ENCODE data around the gene KLHL30.

KLHL30 gene

DNA sequence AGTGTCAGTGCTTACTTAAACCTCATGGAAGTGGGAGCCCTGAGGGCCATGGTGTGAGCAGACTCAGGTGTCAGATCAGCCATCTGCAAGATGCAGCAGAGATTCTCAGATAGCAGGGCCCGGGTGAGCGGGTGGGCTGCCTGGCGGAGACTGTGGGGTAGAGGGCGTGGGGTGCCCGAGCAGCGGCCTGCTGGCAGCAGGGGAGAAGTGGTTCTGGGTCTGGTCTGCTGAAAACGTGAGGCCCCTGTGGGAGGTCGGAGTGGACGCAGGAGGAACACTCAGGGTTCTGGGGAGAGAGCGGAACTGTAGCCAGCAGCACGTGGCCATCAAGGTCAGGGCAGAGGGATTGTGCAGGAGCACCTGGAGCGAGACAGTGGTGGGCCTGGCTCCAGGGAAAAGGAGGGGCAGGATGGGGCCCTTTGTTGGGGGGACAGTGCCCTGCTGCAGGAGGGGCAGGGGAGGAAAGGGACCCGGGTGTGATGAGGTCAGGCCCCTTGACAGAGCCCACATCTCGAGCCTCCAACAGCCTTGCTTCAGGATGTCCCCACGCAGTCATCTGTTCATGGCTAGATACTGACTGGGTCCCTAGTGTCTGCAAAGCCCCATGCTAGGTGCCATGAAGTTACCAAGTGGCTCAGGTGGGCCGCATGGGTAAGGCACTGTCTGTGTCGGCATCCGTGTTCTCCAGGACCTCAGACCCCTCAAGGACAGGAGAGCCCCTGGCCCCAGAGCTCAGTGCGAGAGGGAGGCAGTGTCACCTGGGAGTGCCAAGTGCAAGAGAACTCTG, 41.1 kb upstream of the KLHL30 start:
- Histone ChIP-seq H3K36me3 (ENCODE audit: insufficient read depth, low read length) (no peaks in the 10 kb centered on the region), H3K27ac (ENCODE audit: low read depth, low read length) (no peak overlapping the region), H2AFZ (ENCODE audit: low read length, unreplicated experiment) (no peak overlapping the region), H3K4me1 (ENCODE audit: control insufficient read depth, insufficient read depth, low read length, unreplicated experiment) (no peaks in the 10 kb centered on the region), H3K79me2 (ENCODE audit: control insufficient read depth, insufficient read depth, low read length, unreplicated experiment) (no peaks in the 10 kb centered on the region), H3K4me3 (ENCODE audit: low read depth, low read length) (no peak overlapping the region), H3K27me3 (ENCODE audit: insufficient read depth, low read length) (no peaks in the 10 kb centered on the region)

DNA sequence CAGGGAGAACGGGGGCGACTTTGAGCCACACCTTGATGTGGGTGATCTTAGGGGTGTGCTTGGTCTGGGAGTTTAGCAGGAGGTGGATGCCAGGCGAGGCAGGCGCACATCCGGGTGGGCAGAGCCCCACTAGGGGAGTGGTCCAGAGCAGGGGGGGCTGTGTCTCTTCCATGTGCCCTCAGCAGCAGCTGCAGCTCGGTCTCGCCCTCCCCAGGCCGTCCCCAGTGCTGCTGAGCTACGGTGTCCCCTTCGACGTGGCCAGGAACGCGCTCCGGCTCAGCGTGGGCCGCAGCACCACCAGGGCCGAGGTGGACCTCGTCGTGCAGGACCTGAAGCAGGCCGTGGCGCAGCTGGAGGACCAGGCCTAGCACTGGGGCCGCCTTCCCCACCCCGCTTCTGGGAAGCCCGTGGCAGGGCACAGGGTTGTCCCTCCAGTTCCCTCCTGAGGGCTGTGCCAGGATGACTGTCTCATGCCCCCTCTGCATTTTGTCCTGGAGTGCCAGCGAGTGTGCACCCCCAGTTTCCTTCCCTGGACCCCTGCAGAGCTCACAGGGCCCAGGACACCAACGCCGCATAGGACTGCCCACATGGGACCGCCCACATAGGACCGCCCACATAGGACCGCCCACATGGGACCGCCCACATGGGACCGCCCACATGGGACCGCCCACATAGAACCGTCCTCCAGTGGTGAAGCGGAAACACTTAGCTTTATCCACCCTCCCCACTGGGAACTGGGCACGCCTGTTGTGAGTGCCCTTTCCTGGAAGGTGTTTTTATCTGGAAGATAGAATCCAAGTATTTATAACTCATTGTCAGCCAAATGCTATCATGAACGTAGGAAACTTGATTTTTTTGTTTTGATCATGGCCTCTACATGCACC, 40.2 kb upstream of the KLHL30 start:
- no peak overlapping the region for H3K4me3 ChIP-seq (ENCODE audit: low read depth, low read length)
- no peak overlapping the region for H3K27ac ChIP-seq (ENCODE audit: low read depth, low read length)
- H3K79me2 ChIP-seq (ENCODE audit: control insufficient read depth, insufficient read depth, low read length, unreplicated experiment), result no peaks in the 10 kb centered on the region
- no peak overlapping the region for H2AFZ ChIP-seq (ENCODE audit: low read length, unreplicated experiment)
- no peaks in the 10 kb centered on the region for H3K27me3 ChIP-seq (ENCODE audit: insufficient read depth, low read length)
- H3K4me1 ChIP-seq (ENCODE audit: control insufficient read depth, insufficient read depth, low read length, unreplicated experiment), result no peaks in the 10 kb centered on the region
- H3K36me3 ChIP-seq (ENCODE audit: insufficient read depth, low read length), result no peaks in the 10 kb centered on the region

DNA sequence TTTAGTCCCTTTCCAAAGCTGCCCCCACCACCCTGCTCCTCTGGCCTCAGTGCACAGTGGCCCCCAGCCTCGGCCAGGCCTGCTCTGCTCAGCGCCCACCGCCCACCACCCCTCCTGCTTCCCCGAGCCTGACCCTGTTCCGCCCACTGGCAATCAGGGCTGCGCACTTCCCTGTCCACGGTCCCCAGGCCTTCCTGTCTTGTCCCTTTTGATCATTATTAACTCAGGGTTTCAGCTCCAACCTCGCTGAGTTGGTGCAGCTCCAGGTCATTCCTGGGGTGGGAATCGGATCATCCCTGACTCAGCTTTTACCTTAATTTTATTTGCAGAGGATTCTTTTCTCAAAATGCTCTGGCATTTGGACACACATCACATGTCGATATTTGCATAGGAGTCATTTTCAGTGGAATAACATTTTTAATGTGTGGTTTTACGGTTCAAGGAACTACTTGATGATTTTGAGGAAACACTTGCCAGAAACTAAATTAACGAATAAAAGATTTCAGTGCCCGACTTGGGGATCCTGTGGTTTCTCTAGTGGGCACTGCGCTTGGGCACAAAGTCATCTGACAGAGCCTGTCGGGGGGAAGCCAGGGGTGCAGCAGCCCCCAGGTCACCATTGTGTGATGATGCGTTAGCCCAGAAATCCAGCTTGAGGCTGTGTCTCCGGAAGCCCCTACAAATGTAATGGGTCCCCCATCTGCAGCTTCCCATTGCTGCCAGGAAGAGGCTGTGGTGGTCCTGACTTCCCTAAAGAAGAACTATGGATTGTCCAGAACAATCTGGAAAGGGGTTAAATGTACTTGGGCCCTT, 39.4 kb upstream of the KLHL30 start:
- no peaks in the 10 kb centered on the region for H3K27me3 ChIP-seq (ENCODE audit: insufficient read depth, low read length)
- H2AFZ ChIP-seq (ENCODE audit: low read length, unreplicated experiment), result no peak overlapping the region
- no peaks in the 10 kb centered on the region for H3K36me3 ChIP-seq (ENCODE audit: insufficient read depth, low read length)
- H3K27ac ChIP-seq (ENCODE audit: low read depth, low read length), result no peak overlapping the region
- H3K79me2 ChIP-seq (ENCODE audit: control insufficient read depth, insufficient read depth, low read length, unreplicated experiment), result no peaks in the 10 kb centered on the region
- no peaks in the 10 kb centered on the region for H3K4me1 ChIP-seq (ENCODE audit: control insufficient read depth, insufficient read depth, low read length, unreplicated experiment)
- H3K4me3 ChIP-seq (ENCODE audit: low read depth, low read length), result no peak overlapping the region

DNA sequence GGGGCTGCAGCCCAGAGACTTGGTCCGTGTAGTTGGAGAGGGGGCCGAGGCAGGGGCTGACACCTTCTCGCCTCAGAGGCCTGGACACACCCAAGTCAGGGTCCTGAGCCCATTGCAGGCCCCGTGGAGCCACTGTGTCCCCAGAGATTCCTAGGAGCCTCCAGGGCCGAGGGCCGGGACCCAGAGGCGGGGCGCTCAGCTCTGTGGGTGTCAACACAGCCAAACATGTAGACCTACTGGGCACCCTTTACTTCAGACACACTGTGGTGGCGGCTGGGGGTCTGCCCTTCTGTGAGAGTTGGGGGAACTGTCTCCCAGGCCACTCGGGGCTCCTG, 38.8 kb upstream of the KLHL30 start:
- no peaks in the 10 kb centered on the region for H3K79me2 ChIP-seq (ENCODE audit: control insufficient read depth, insufficient read depth, low read length, unreplicated experiment)
- no peak overlapping the region for H3K4me3 ChIP-seq (ENCODE audit: low read depth, low read length)
- H3K36me3 ChIP-seq (ENCODE audit: insufficient read depth, low read length), result no peaks in the 10 kb centered on the region
- H3K4me1 ChIP-seq (ENCODE audit: control insufficient read depth, insufficient read depth, low read length, unreplicated experiment), result no peaks in the 10 kb centered on the region
- H3K27me3 ChIP-seq (ENCODE audit: insufficient read depth, low read length), result no peaks in the 10 kb centered on the region
- H3K27ac ChIP-seq (ENCODE audit: low read depth, low read length), result no peak overlapping the region
- H2AFZ ChIP-seq (ENCODE audit: low read length, unreplicated experiment), result no peak overlapping the region

DNA sequence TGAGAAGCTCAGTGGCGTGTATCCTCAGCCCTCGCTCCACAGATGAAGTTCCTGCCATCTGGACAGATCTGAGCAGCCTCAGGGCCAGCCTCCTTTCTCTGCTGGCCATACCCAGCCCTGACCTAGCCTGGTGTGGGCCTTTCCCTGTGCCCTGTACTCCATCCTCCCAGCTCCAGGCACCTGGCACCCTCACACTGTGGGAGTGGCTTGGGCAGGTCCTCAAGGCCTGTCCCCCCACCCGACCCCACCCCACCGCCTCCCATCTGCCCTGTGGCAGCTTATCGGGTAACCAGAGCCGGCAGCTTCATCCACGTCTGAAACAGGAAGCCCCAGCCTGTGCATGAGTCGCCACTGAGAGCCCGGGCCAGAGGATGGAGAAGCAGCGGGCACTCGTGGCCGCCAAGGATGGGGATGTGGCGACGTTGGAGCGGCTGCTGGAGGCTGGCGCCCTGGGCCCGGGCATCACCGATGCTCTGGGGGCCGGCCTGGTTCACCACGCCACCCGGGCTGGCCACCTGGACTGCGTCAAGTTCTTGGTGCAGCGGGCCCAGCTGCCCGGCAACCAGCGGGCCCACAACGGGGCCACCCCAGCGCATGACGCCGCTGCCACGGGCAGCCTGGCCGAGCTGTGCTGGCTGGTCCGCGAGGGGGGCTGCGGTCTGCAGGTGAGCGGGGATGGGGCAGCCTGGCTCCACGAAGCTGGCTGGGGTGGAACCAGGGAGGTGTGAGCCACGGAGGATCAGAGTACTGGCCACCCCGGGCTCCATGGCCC, 38.2 kb upstream of the KLHL30 start, which contains the start of gene ESPNL:
Gene ESPNL (plus strand): TSS at position 292 of the 772 bp plus-strand sequence. CDS start 80 bp downstream, at position 372.
- no peaks in the 10 kb centered on the region for H3K79me2 ChIP-seq (ENCODE audit: control insufficient read depth, insufficient read depth, low read length, unreplicated experiment)
- no peaks in the 10 kb centered on the region for H3K4me1 ChIP-seq (ENCODE audit: control insufficient read depth, insufficient read depth, low read length, unreplicated experiment)
- no peaks in the 10 kb centered on the region for H3K36me3 ChIP-seq (ENCODE audit: insufficient read depth, low read length)
- H2AFZ ChIP-seq (ENCODE audit: low read length, unreplicated experiment), result no peak within 1 kb of the TSS
- H3K27ac ChIP-seq (ENCODE audit: low read depth, low read length), result no peak within 1 kb of the TSS
- no peak within 1 kb of the TSS for H3K4me3 ChIP-seq (ENCODE audit: low read depth, low read length)
- H3K27me3 ChIP-seq (ENCODE audit: insufficient read depth, low read length), result no peaks in the 10 kb centered on the region

DNA sequence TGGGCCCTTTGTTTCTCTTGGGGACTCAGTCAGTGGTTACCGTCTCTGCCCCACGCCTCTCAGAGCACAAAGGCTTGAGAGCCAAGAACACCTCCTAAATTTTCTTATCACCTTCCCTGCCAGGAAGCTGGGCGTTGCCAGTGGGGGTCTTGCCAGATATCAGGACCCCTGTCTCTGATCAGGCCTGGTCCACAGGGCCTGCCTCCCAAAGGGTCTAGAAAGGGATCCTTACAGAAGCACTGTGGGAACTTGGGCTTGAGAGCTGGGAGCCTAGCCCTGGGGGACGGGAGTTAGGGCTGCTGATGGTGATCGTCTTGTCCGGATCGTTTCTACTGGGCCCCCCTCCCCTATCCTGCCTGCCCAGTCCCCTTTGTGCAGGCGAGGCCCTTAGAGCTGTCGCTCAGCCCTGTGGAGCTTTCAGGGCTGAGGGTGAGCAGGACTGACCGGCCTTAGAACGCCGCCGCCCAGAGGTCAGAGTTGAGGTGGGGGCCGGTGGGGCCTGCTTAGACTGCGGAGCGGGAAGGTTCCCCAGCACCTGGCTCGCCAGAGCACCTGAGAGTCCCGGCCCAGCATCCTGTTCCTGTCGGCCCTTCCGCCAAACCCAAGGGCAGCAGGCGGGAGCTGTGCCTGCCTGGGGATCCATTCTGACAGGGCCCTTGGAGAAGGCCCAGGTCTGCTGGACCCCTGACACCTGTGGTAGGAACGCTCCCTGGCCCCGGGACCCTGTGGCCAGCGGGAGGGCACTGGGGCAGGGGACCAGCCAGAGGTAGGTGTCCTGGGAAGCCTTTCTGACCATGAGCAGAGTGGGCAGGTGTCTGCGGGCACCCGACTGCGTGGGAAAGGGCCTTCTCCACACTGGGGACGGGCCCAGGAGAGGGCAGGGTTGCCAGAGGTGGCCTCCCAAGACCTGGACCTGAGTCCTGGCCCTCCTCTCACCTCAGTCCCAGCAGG, 37.4 kb upstream of the KLHL30 start:
- Histone ChIP-seq H3K79me2 (ENCODE audit: control insufficient read depth, insufficient read depth, low read length, unreplicated experiment) (no peaks in the 10 kb centered on the region), H3K36me3 (ENCODE audit: insufficient read depth, low read length) (no peaks in the 10 kb centered on the region), H3K27ac (ENCODE audit: low read depth, low read length) (no peak overlapping the region), H3K27me3 (ENCODE audit: insufficient read depth, low read length) (no peaks in the 10 kb centered on the region), H2AFZ (ENCODE audit: low read length, unreplicated experiment) (no peak overlapping the region), H3K4me3 (ENCODE audit: low read depth, low read length) (no peak overlapping the region), H3K4me1 (ENCODE audit: control insufficient read depth, insufficient read depth, low read length, unreplicated experiment) (no peaks in the 10 kb centered on the region)

DNA sequence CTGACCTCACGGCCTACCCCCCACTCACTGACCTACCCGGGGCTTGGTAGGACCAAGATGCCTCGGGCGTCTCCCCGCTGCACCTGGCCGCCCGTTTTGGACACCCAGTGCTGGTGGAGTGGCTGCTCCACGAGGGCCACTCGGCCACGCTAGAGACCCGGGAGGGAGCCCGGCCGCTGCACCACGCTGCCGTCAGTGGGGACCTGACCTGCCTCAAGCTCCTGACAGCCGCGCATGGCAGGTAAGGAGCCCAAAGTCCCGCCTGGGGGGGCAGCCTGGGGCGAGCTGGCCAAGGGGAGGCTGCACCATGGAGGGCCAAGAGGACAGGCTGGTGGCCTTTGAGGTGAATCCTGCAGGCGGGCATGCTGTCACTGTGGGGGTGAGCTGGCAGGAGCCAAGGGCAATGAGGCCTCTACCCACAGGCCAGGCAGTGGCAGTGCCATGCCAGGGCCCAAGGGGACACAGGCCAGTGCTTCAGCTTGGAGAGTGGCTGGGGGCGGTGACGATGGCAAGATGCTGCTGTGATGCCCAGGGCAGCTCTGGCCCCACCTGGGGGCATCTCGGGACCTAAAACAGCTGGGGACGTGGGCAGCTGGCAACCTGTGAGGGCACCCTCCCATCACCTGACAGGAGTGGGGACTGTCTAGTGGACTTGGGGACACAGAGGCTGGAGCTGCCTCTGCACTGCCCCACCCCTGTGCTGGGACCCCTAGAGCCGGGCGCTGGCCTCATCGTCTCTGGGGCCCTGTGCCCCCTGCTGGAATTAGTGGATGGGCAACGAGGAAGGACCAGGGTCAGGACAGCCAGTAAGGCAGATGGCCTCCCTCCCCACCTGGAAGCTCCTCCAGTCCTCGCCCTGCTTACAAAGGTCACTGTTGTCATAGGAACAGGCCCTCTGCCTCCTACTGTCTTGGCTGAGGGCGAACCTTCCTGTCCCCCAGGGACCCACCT, 36.3 kb upstream of the KLHL30 start:
- H3K4me3 ChIP-seq (ENCODE audit: low read depth, low read length), result no peak overlapping the region
- no peaks in the 10 kb centered on the region for H3K36me3 ChIP-seq (ENCODE audit: insufficient read depth, low read length)
- H2AFZ ChIP-seq (ENCODE audit: low read length, unreplicated experiment), result no peak overlapping the region
- H3K27ac ChIP-seq (ENCODE audit: low read depth, low read length), result no peak overlapping the region
- no peaks in the 10 kb centered on the region for H3K27me3 ChIP-seq (ENCODE audit: insufficient read depth, low read length)
- no peaks in the 10 kb centered on the region for H3K4me1 ChIP-seq (ENCODE audit: control insufficient read depth, insufficient read depth, low read length, unreplicated experiment)
- no peaks in the 10 kb centered on the region for H3K79me2 ChIP-seq (ENCODE audit: control insufficient read depth, insufficient read depth, low read length, unreplicated experiment)

DNA sequence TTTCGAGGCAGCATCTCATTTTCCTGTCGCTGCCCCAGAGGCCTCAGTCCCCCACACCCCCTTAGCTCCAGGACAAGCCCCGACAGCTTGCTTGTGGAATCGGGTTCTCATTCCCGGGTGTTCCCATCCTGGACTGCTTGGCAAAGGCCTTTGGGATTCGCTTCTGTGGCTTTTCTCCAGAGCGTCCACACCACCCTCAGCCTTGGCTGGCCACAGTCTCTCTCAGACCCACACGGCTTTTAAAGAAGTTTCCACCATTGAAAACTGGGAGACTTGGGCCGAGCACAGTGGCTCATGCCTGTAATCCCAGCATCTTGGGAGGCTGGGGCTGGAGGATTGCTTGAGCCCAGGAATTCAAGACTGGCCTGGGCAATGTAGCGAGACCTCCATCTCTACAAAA, 35.6 kb upstream of the KLHL30 start:
- no peaks in the 10 kb centered on the region for H3K4me1 ChIP-seq (ENCODE audit: control insufficient read depth, insufficient read depth, low read length, unreplicated experiment)
- no peak overlapping the region for H3K27ac ChIP-seq (ENCODE audit: low read depth, low read length)

More for the DNA sequence above, 35.6 kb upstream of the KLHL30 start:
- Histone ChIP-seq H3K4me3 (ENCODE audit: low read depth, low read length) (no peak overlapping the region), H3K36me3 (ENCODE audit: insufficient read depth, low read length) (no peaks in the 10 kb centered on the region), H2AFZ (ENCODE audit: low read length, unreplicated experiment) (no peak overlapping the region), H3K27me3 (ENCODE audit: insufficient read depth, low read length) (no peaks in the 10 kb centered on the region), H3K79me2 (ENCODE audit: control insufficient read depth, insufficient read depth, low read length, unreplicated experiment) (no peaks in the 10 kb centered on the region)
